BJ (cell line): Measurements from ENCODE around the gene TRAT1. TPM values are rescaled to one million over a fixed set of nuclear protein-coding genes. Genes with fewer than 3 reads are reported as not detected.

Experiments
- CTCF ChIA-PET: fragments of 350-600 bp; formaldehyde crosslinking; extraction: SDS; loops from one replicate; lab custom pipeline; 2021; ENCODE audit warnings: antibody characterized with exemption, inconsistent platforms; lab: Yijun Ruan, JAX
- POLR2A ChIA-PET: fragments of 300-600 bp; sonication (Branson Sonifier 250); formaldehyde crosslinking; extraction: SDS; loops from one replicate; lab custom pipeline; 2021; ENCODE audit warnings: antibody characterized with exemption; lab: Charles Lee
- DNase-seq: peaks from one replicate; pipeline ENCODE4 v3.0.0-alpha.2; 2011; ENCODE audit warnings: low read depth
- H3K27me3 ChIP-seq: 2 replicates; pipeline ENCODE4 v1.6.0; 2011; ENCODE audit warnings: low read length; ENCODE audit not compliant: control insufficient read depth, insufficient read depth
- H3K36me3 ChIP-seq: 2 replicates; pipeline ENCODE4 v1.5.1; 2011; ENCODE audit warnings: low read length; ENCODE audit not compliant: control insufficient read depth, insufficient read depth
- H3K4me3 ChIP-seq: 2 replicates; pipeline ENCODE4 v1.5.1; 2011; ENCODE audit warnings: low read depth, mild to moderate bottlenecking, control low read depth, low read length
- CTCF ChIP-seq: IDR thresholded peaks from 2 replicates; pipeline ENCODE4 v1.5.1; 2011; ENCODE audit warnings: low read depth, mild to moderate bottlenecking, control low read depth, inconsistent platforms, low read length, moderate library complexity; ENCODE audit not compliant: insufficient read depth
- polyA plus RNA-seq: library from polyadenylated mRNA; depleted of rRNA; stranded (reverse); fragments of >200 nt; gene quantifications from 2 replicates; pipeline ENCODE4 v1.2.3, GENCODE V29; 2011

TRAT1 gene
- polyA plus RNA-seq, 1 experiment = not detected

- H3K36me3 ChIP-seq = no peaks in the 10 kb centered on the region
- no peaks in the 10 kb centered on the region for H3K27me3 ChIP-seq
- ChIA-PET POLR2A (no interaction called here), CTCF (interaction anchor here (0.6 kb wide), 1 partner anchor 846 kb away, joined by 3 read pairs; no protein-coding TSS in a partner anchor)
- TF ChIP-seq CTCF = no peak
- DNase-seq = no peak
- no peak overlapping the region for H3K4me3 ChIP-seq
Measured at GRCh38 chr3:108833611-108834010, 11.0 kb downstream of the TRAT1 start.

- Histone ChIP-seq H3K4me3 (no peak overlapping the region), H3K36me3 (no peaks in the 10 kb centered on the region), H3K27me3 (no peaks in the 10 kb centered on the region)
- ChIA-PET POLR2A (no interaction called here), CTCF (no interaction called here)
- no peak for TF ChIP-seq CTCF
- DNase-seq = no peak
Measured at GRCh38 chr3:108834551-108834950, 12.0 kb downstream of the TRAT1 start.

- H3K27me3 ChIP-seq = no peaks in the 10 kb centered on the region
- ChIA-PET CTCF (no interaction called here), POLR2A (no interaction called here)
- no peak overlapping the region for H3K4me3 ChIP-seq
- no peaks in the 10 kb centered on the region for H3K36me3 ChIP-seq
- TF ChIP-seq CTCF = no peak
- no peak for DNase-seq
Measured at GRCh38 chr3:108835101-108835500, 12.5 kb downstream of the TRAT1 start.

- Histone ChIP-seq H3K27me3 (no peaks in the 10 kb centered on the region), H3K36me3 (no peaks in the 10 kb centered on the region), H3K4me3 (no peak overlapping the region)
- ChIA-PET POLR2A (no interaction called here), CTCF (interaction anchor here (0.6 kb wide), 1 partner anchor 221 kb away, joined by 3 read pairs; no protein-coding TSS in a partner anchor)
- no peak for DNase-seq
- no peak for TF ChIP-seq CTCF
Measured at GRCh38 chr3:108838436-108838835, 15.8 kb downstream of the TRAT1 start.

GRCh38 chr3:108845709-108846293 is 23.2 kb downstream of the TRAT1 start:
- H3K27me3 ChIP-seq = no peaks in the 10 kb centered on the region
- CTCF ChIA-PET = no interaction called here
- no peak overlapping the region for H3K4me3 ChIP-seq
- no peak for TF ChIP-seq CTCF
- no peak for DNase-seq
- POLR2A ChIA-PET = no interaction called here
- no peaks in the 10 kb centered on the region for H3K36me3 ChIP-seq
